DND-41 (cell line): ENCODE measurements around the gene COQ10A.

Experiments used
- ATAC-seq: fragments of 200-7000 bp; cut with Tn5 transposase; 3 replicates; pipeline ENCODE4 v1.9.1; 2021; ENCODE audit warnings: low read depth; ENCODE audit not compliant: insufficient read depth
- DNase-seq: peaks from one replicate; pipeline ENCODE4 v3.0.0-alpha.2; 2020
- H2AFZ ChIP-seq: 2 replicates; pipeline ENCODE4 v1.6.0; 2012; ENCODE audit warnings: low read depth, low read length
- H3K27ac ChIP-seq: 2 replicates; pipeline ENCODE4 v1.5.1; 2012; ENCODE audit warnings: low read length, inconsistent platforms
- H3K27me3 ChIP-seq: fragments of 200-600 bp; sonication (generic); 2 replicates; pipeline ENCODE4 v1.6.0; 2012; ENCODE audit warnings: low read length, mild to moderate bottlenecking, inconsistent platforms; ENCODE audit not compliant: insufficient read depth, poor library complexity
- H3K36me3 ChIP-seq: 2 replicates; pipeline ENCODE4 v1.5.1; 2012; ENCODE audit warnings: low read length, inconsistent platforms; ENCODE audit not compliant: insufficient read depth
- H3K4me1 ChIP-seq: 2 replicates; pipeline ENCODE4 v1.5.1; 2012; ENCODE audit warnings: mild to moderate bottlenecking, low read length; ENCODE audit not compliant: insufficient read depth
- H3K4me2 ChIP-seq: 2 replicates; pipeline ENCODE4 v1.6.0; 2012; ENCODE audit warnings: mild to moderate bottlenecking, moderate library complexity, low read length, inconsistent platforms; ENCODE audit not compliant: insufficient read depth
- H3K4me3 ChIP-seq, 2 experiments: fragments of 200-600 bp in 1 of 2; shearing (Covaris generic) in 1 of 2; 2 replicates each; pipeline ENCODE4 v1.5.1; 2012 to 2016; ENCODE audit warnings: inconsistent platforms in 2 of 2, low read length in 2 of 2, mild to moderate bottlenecking in 2 of 2, low read depth in 1 of 2, moderate library complexity in 1 of 2
- H3K79me2 ChIP-seq: 2 replicates; pipeline ENCODE4 v1.6.0; 2012; ENCODE audit warnings: low read length, inconsistent platforms; ENCODE audit not compliant: insufficient read depth
- H3K9ac ChIP-seq: 2 replicates; pipeline ENCODE4 v1.6.0; 2012; ENCODE audit warnings: low read depth, mild to moderate bottlenecking, inconsistent platforms, low read length, moderate library complexity
- H3K9me3 ChIP-seq: 2 replicates; pipeline ENCODE4 v1.5.1; 2012; ENCODE audit warnings: low read length, moderate library complexity, mild to moderate bottlenecking, inconsistent platforms; ENCODE audit not compliant: insufficient read depth, severe bottlenecking
- H4K20me1 ChIP-seq: 2 replicates; pipeline ENCODE4 v1.6.0; 2012; ENCODE audit warnings: low read length; ENCODE audit not compliant: insufficient read depth
- CTCF ChIP-seq: IDR thresholded peaks from 2 replicates; pipeline ENCODE4 v1.5.1; 2012; ENCODE audit warnings: borderline replicate concordance, low read length, moderate library complexity, mild to moderate bottlenecking; ENCODE audit not compliant: poor library complexity, severe bottlenecking; ENCODE audit errors: extremely low read depth
- EZH2 ChIP-seq: IDR thresholded peaks from 3 replicates; pipeline ENCODE4 v1.6.1; 2012; ENCODE audit warnings: borderline replicate concordance, low read depth, mild to moderate bottlenecking, moderate library complexity, low read length, inconsistent platforms; ENCODE audit not compliant: severe bottlenecking

Gene COQ10A

DNA sequence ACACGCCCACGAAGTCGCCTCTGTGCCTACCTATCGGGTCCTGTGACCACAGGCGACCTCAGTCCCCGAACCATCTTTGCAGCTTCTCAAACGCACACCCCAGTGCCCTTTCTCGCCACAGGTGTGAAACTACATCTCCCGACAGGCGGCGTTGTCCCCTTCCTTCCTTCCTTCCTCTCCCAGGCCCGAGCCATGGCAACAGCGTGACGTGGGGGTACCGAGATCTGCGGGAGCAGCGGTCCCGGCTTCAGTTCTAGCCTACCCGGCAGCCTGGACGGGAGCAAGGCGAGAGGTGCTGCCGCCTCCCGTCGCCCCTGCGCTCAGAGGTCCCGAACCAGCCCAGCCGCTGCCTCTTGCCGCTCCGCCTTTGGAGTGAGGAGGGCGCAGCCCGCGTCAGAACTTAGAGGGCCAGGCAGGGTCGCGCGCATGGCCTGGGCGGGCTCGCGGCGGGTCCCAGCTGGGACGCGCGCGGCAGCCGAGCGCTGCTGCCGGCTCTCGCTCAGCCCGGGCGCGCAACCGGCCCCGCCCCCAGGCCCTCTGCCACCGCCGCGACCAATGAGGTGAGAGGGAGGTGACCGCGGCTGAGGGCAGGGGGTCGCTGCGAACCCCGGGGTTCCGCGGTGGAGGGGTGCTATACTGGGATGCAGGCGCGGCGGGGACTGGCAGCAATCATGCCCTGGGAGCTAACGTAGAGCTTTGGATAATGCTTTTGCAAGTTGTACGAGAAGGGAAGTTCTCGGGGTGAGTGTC, at the start of gene COQ10A:
Gene COQ10A, plus strand, starts transcription at position 250 of the 750 bp plus-strand sequence. Its CDS starts 177 bp downstream, at position 427.
- Histone ChIP-seq H4K20me1 (no peaks in the 10 kb centered on the region), H3K4me1 (peaks cover 25% of the 10 kb centered on the region), H3K4me2 (peak within 1 kb of the TSS; percentile 99), H3K9ac (peak within 1 kb of the TSS; percentile 66), H3K36me3 (peaks cover 28% of the 10 kb centered on the region), H2AFZ (peak within 1 kb of the TSS; percentile 95), H3K9me3 (no peaks in the 10 kb centered on the region), H3K4me3 (peak within 1 kb of the TSS; percentile 31 to 71), H3K27me3 (no peaks in the 10 kb centered on the region), H3K79me2 (no peaks in the 10 kb centered on the region), H3K27ac (peak within 1 kb of the TSS; percentile 75)
- peak; percentile 91 for ATAC-seq
- peak; percentile 77 for TF ChIP-seq CTCF
- no peak for TF ChIP-seq EZH2
- peak; percentile 90 for DNase-seq

- no peak overlapping the region for H2AFZ ChIP-seq
- peak overlapping the region; percentile 26; the same call in 1 of the 2 replicates for H3K4me2 ChIP-seq
- H3K9me3 ChIP-seq: no peaks in the 10 kb centered on the region
- H3K4me1 ChIP-seq: peaks cover 39% of the 10 kb centered on the region
- no peak overlapping the region for H3K9ac ChIP-seq
- no peak overlapping the region for H3K27ac ChIP-seq
- no peak for DNase-seq
- ATAC-seq: no peak
- H3K79me2 ChIP-seq: peaks cover 48% of the 10 kb centered on the region
- no peak for TF ChIP-seq CTCF
- TF ChIP-seq EZH2: no peak
- no peaks in the 10 kb centered on the region for H3K27me3 ChIP-seq
- H3K36me3 ChIP-seq: peaks cover 19% of the 10 kb centered on the region
- H3K4me3 ChIP-seq: no peak overlapping the region
- H4K20me1 ChIP-seq: peaks cover 6% of the 10 kb centered on the region; the same call in 1 of the 2 replicates
Observed at GRCh38 chr12:56219840-56220239, 46.9 kb upstream of the COQ10A start.

GRCh38 chr12:56220611-56221231, 46.0 kb upstream of the COQ10A start:
- Histone ChIP-seq H3K27me3 (no peaks in the 10 kb centered on the region), H3K27ac (peak overlapping the region; percentile 85), H3K9me3 (no peaks in the 10 kb centered on the region), H3K79me2 (peaks cover 54% of the 10 kb centered on the region), H3K4me3 (peak overlapping the region; percentile 72 to 78), H2AFZ (peak overlapping the region; percentile 87), H3K4me1 (peaks cover 48% of the 10 kb centered on the region), H3K36me3 (peaks cover 17% of the 10 kb centered on the region), H3K4me2 (peak overlapping the region; percentile 97), H3K9ac (peak overlapping the region; percentile 67), H4K20me1 (peaks cover 6% of the 10 kb centered on the region; the same call in 1 of the 2 replicates)
- ATAC-seq (no peak), DNase-seq (no peak)
- TF ChIP-seq EZH2 (no peak), CTCF (no peak)
